Measurements from ENCODE around the gene RBMS1.

Gene RBMS1

GRCh38 chr2:160486341-160486740, 7.3 kb downstream of the RBMS1 start:
- no peaks in the 10 kb centered on the region for H3K9me3 Mint-ChIP-seq
- H3K27ac Mint-ChIP-seq: no peak overlapping the region
- ATAC-seq (no peak), DNase-seq (ENCODE audit: low spot score in 2 of 2) (no peak)
- H3K36me3 Mint-ChIP-seq: peaks cover 7% of the 10 kb centered on the region
- H3K4me3 Mint-ChIP-seq: no peak overlapping the region
- H3K4me1 Mint-ChIP-seq: peaks cover 42% of the 10 kb centered on the region

- Mint-ChIP-seq H3K36me3 (no peaks in the 10 kb centered on the region), H3K27ac (peak overlapping the region; percentile 89), H3K4me3 (peak overlapping the region; percentile 67), H3K9me3 (no peaks in the 10 kb centered on the region), H3K4me1 (peaks cover 42% of the 10 kb centered on the region)
- no peak for DNase-seq (ENCODE audit: low spot score in 2 of 2)
- peak; percentile 71 for ATAC-seq
Observed at GRCh38 chr2:160484859-160485520, 8.6 kb downstream of the RBMS1 start.

- DNase-seq (ENCODE audit: low spot score in 2 of 2): no peak
- Mint-ChIP-seq H3K36me3 (peaks cover 6% of the 10 kb centered on the region), H3K4me3 (peak overlapping the region; percentile 40), H3K9me3 (no peaks in the 10 kb centered on the region), H3K27ac (peak overlapping the region; percentile 77), H3K4me1 (peaks cover 48% of the 10 kb centered on the region)
- ATAC-seq: peak; percentile 88
Observed at GRCh38 chr2:160482673-160483072, 10.9 kb downstream of the RBMS1 start.

- H3K9me3 Mint-ChIP-seq: no peaks in the 10 kb centered on the region
- H3K4me3 Mint-ChIP-seq: no peak overlapping the region
- peak overlapping the region; percentile 85 for H3K27ac Mint-ChIP-seq
- peaks cover 6% of the 10 kb centered on the region for H3K36me3 Mint-ChIP-seq
- DNase-seq (ENCODE audit: low spot score in 2 of 2) (no peak), ATAC-seq (no peak)
- peaks cover 35% of the 10 kb centered on the region for H3K4me1 Mint-ChIP-seq
Observed at GRCh38 chr2:160479269-160479668, 14.3 kb downstream of the RBMS1 start.

- no peak overlapping the region for H3K27ac Mint-ChIP-seq
Observed at GRCh38 chr2:160478660-160479059, 14.9 kb downstream of the RBMS1 start.

GRCh38 chr2:160477032-160477431, 16.6 kb downstream of the RBMS1 start:
- Mint-ChIP-seq H3K9me3 (no peaks in the 10 kb centered on the region), H3K27ac (peak overlapping the region; percentile 64), H3K36me3 (peaks cover 14% of the 10 kb centered on the region), H3K4me3 (peak overlapping the region; percentile 31), H3K4me1 (peaks cover 31% of the 10 kb centered on the region)
- ATAC-seq: peak; percentile 66
- DNase-seq (ENCODE audit: low spot score in 2 of 2): no peak

More at GRCh38 chr2:160478660-160479059, 14.9 kb downstream of the RBMS1 start:
- peaks cover 6% of the 10 kb centered on the region for H3K36me3 Mint-ChIP-seq
- no peak for ATAC-seq
- no peaks in the 10 kb centered on the region for H3K9me3 Mint-ChIP-seq
- H3K4me1 Mint-ChIP-seq: peaks cover 34% of the 10 kb centered on the region
- H3K4me3 Mint-ChIP-seq: no peak overlapping the region
- DNase-seq (ENCODE audit: low spot score in 2 of 2): no peak

GRCh38 chr2:160474891-160475787, 18.5 kb downstream of the RBMS1 start:
- Mint-ChIP-seq H3K4me1 (peaks cover 40% of the 10 kb centered on the region), H3K9me3 (no peaks in the 10 kb centered on the region), H3K4me3 (peak overlapping the region; percentile 48), H3K36me3 (peaks cover 18% of the 10 kb centered on the region), H3K27ac (peak overlapping the region; percentile 94)
- DNase-seq (ENCODE audit: low spot score in 2 of 2) (no peak), ATAC-seq (peak; percentile 39)

- ATAC-seq: no peak
- Mint-ChIP-seq H3K9me3 (no peaks in the 10 kb centered on the region), H3K4me1 (peaks cover 40% of the 10 kb centered on the region), H3K4me3 (peak overlapping the region; percentile 48), H3K36me3 (peaks cover 13% of the 10 kb centered on the region), H3K27ac (peak overlapping the region; percentile 94)
- no peak for DNase-seq (ENCODE audit: low spot score in 2 of 2)
Observed at GRCh38 chr2:160474319-160474645, 19.3 kb downstream of the RBMS1 start.

GRCh38 chr2:160473468-160474318, 19.9 kb downstream of the RBMS1 start:
- H3K27ac Mint-ChIP-seq: peak overlapping the region; percentile 94
- ATAC-seq: no peak

GRCh38 chr2:160472839-160473251, 20.8 kb downstream of the RBMS1 start:
- ATAC-seq (peak; percentile 79), DNase-seq (ENCODE audit: low spot score in 2 of 2) (no peak)
- Mint-ChIP-seq H3K4me3 (peak overlapping the region; percentile 48), H3K27ac (peak overlapping the region; percentile 94), H3K9me3 (no peaks in the 10 kb centered on the region), H3K4me1 (peaks cover 36% of the 10 kb centered on the region), H3K36me3 (peaks cover 12% of the 10 kb centered on the region)

More at GRCh38 chr2:160473468-160474318, 19.9 kb downstream of the RBMS1 start:
- no peak for DNase-seq (ENCODE audit: low spot score in 2 of 2)
- Mint-ChIP-seq H3K4me3 (peak overlapping the region; percentile 48), H3K36me3 (peaks cover 12% of the 10 kb centered on the region), H3K4me1 (peaks cover 38% of the 10 kb centered on the region), H3K9me3 (no peaks in the 10 kb centered on the region)

- DNase-seq (ENCODE audit: low spot score in 2 of 2): no peak
- no peaks in the 10 kb centered on the region for H3K9me3 Mint-ChIP-seq
- peak; percentile 69 for ATAC-seq
- H3K4me3 Mint-ChIP-seq: peak overlapping the region; percentile 48
- H3K4me1 Mint-ChIP-seq: peaks cover 39% of the 10 kb centered on the region
- H3K36me3 Mint-ChIP-seq: peaks cover 12% of the 10 kb centered on the region
- H3K27ac Mint-ChIP-seq: peak overlapping the region; percentile 94
Observed at GRCh38 chr2:160471950-160472349, 21.7 kb downstream of the RBMS1 start.

- peaks cover 12% of the 10 kb centered on the region for H3K36me3 Mint-ChIP-seq
- H3K4me3 Mint-ChIP-seq: peak overlapping the region; percentile 24
- no peak for DNase-seq (ENCODE audit: low spot score in 2 of 2)
- no peaks in the 10 kb centered on the region for H3K9me3 Mint-ChIP-seq
- no peak for ATAC-seq
- H3K4me1 Mint-ChIP-seq: peaks cover 54% of the 10 kb centered on the region
- peak overlapping the region; percentile 63 for H3K27ac Mint-ChIP-seq
Observed at GRCh38 chr2:160469621-160470204, 23.9 kb downstream of the RBMS1 start.

GRCh38 chr2:160469164-160469563, 24.4 kb downstream of the RBMS1 start:
- Mint-ChIP-seq H3K27ac (peak overlapping the region; percentile 63), H3K4me1 (peaks cover 55% of the 10 kb centered on the region), H3K4me3 (peak overlapping the region; percentile 24), H3K9me3 (no peaks in the 10 kb centered on the region), H3K36me3 (peaks cover 12% of the 10 kb centered on the region)
- no peak for ATAC-seq
- no peak for DNase-seq (ENCODE audit: low spot score in 2 of 2)

- no peaks in the 10 kb centered on the region for H3K9me3 Mint-ChIP-seq
- no peak for DNase-seq (ENCODE audit: low spot score in 2 of 2)
- ATAC-seq: no peak
- peaks cover 5% of the 10 kb centered on the region for H3K36me3 Mint-ChIP-seq
- peaks cover 62% of the 10 kb centered on the region for H3K4me1 Mint-ChIP-seq
- H3K27ac Mint-ChIP-seq: peak overlapping the region; percentile 60
- H3K4me3 Mint-ChIP-seq: no peak overlapping the region
Observed at GRCh38 chr2:160467086-160467485, 26.5 kb downstream of the RBMS1 start.

- Mint-ChIP-seq H3K27ac (peak overlapping the region; percentile 55), H3K9me3 (no peaks in the 10 kb centered on the region), H3K36me3 (no peaks in the 10 kb centered on the region), H3K4me3 (peak overlapping the region; percentile 15), H3K4me1 (peaks cover 59% of the 10 kb centered on the region)
- DNase-seq (ENCODE audit: low spot score in 2 of 2) (no peak), ATAC-seq (peak; percentile 91)
Observed at GRCh38 chr2:160465406-160465805, 28.2 kb downstream of the RBMS1 start.

Measured in stimulated activated effector memory CD8-positive, alpha-beta T cell treated with anti-CD3 and anti-CD28 coated beads, Interleukin-12 subunit alpha, Interleukin-12 subunit beta, amount 100 ng/mL, for 72 hours (primary cell).